NCI-H187 (cell line): ENCODE data around the gene HECTD4.
A peak's percentile ranks its signal among the peaks of the same experiment; 100 is the strongest.

Experiments
- DNase-seq, 2 experiments: peaks; one replicate each; lab custom pipeline; 2025; lab: John Stamatoyannopoulos, UW

Gene HECTD4

GRCh38 chr12:112206944-112207343 lies 175.3 kb downstream of the HECTD4 start:
- no peak for DNase-seq

GRCh38 chr12:112199136-112199535 lies 183.1 kb downstream of the HECTD4 start:
- DNase-seq, result no peak

- DNase-seq, result no peak
These were observed 184.0 kb downstream of the HECTD4 start for GRCh38 chr12:112198120-112198733.

GRCh38 chr12:112196196-112196875 lies 185.9 kb downstream of the HECTD4 start:
- no peak for DNase-seq

- no peak for DNase-seq
These were observed 187.5 kb downstream of the HECTD4 start for GRCh38 chr12:112194601-112195247.

GRCh38 chr12:112192475-112192874 lies 189.8 kb downstream of the HECTD4 start:
- no peak for DNase-seq

- DNase-seq, result no peak
These were observed 190.3 kb downstream of the HECTD4 start for GRCh38 chr12:112191840-112192321.

- DNase-seq, result no peak
These were observed 191.0 kb downstream of the HECTD4 start for GRCh38 chr12:112191201-112191600.

GRCh38 chr12:112190231-112191025 lies 191.8 kb downstream of the HECTD4 start:
- peak; percentile 35 to 70 for DNase-seq

GRCh38 chr12:112188130-112188830 lies 194.0 kb downstream of the HECTD4 start:
- no peak for DNase-seq

- no peak for DNase-seq
These were observed 196.9 kb downstream of the HECTD4 start for GRCh38 chr12:112185093-112185923.

GRCh38 chr12:112184056-112184887 lies 198.0 kb downstream of the HECTD4 start:
- DNase-seq, result no peak

GRCh38 chr12:112183141-112184021 lies 198.8 kb downstream of the HECTD4 start:
- DNase-seq, result no peak

- no peak for DNase-seq
These were observed 199.7 kb downstream of the HECTD4 start for GRCh38 chr12:112182499-112182898.

- no peak for DNase-seq
These were observed 201.8 kb downstream of the HECTD4 start for GRCh38 chr12:112180422-112180821.

GRCh38 chr12:112179916-112180315 lies 202.3 kb downstream of the HECTD4 start:
- DNase-seq, result no peak

GRCh38 chr12:112179341-112179740 lies 202.9 kb downstream of the HECTD4 start:
- no peak for DNase-seq

- no peak for DNase-seq
These were observed 203.4 kb downstream of the HECTD4 start for GRCh38 chr12:112178796-112179195.
